Neuronal stem cell (in vitro differentiated cells): ENCODE data around the gene DGKB.

Experiments used
- DNase-seq: peaks from one replicate; pipeline ENCODE4 v3.0.0-alpha.2; 2013; ENCODE audit warnings: low spot score
- H2AFZ ChIP-seq: one replicate; pipeline ENCODE4 v1.6.1; 2013; ENCODE audit warnings: mild to moderate bottlenecking, low read length, inconsistent platforms
- H2AK5ac ChIP-seq: 2 replicates; pipeline ENCODE4 v1.6.1; 2013; ENCODE audit warnings: low read depth, mild to moderate bottlenecking, inconsistent platforms, low read length, moderate library complexity, mixed read lengths
- H2BK120ac ChIP-seq: 2 replicates; pipeline ENCODE4 v1.6.1; 2013; ENCODE audit warnings: low read depth, mild to moderate bottlenecking, inconsistent platforms, low read length, moderate library complexity, mixed read lengths
- H2BK12ac ChIP-seq: one replicate; pipeline ENCODE4 v1.6.1; 2013; ENCODE audit warnings: low read length, inconsistent platforms
- H2BK15ac ChIP-seq: 2 replicates; pipeline ENCODE4 v1.6.1; 2013; ENCODE audit warnings: mild to moderate bottlenecking, low read length, inconsistent platforms, mixed read lengths
- H2BK5ac ChIP-seq: one replicate; pipeline ENCODE4 v1.6.1; 2013; ENCODE audit warnings: inconsistent platforms, mild to moderate bottlenecking, low read length, moderate library complexity
- H3K14ac ChIP-seq: one replicate; pipeline ENCODE4 v1.6.1; 2013; ENCODE audit warnings: low read length, inconsistent platforms
- H3K18ac ChIP-seq: 2 replicates; pipeline ENCODE4 v1.6.1; 2013; ENCODE audit warnings: low read length, inconsistent platforms
- H3K23ac ChIP-seq: 2 replicates; pipeline ENCODE4 v1.6.1; 2013; ENCODE audit warnings: low read depth, mild to moderate bottlenecking, mixed read lengths, low read length, inconsistent platforms; ENCODE audit not compliant: poor library complexity
- H3K27ac ChIP-seq: replicated peaks from 3 replicates; pipeline ENCODE4 v1.5.1; 2013; ENCODE audit warnings: low read length, inconsistent platforms
- H3K27me3 ChIP-seq, 3 experiments: 2 replicates each; pipeline ENCODE4 v1.6.1; 2013; ENCODE audit warnings: low read length in 3 of 3, mild to moderate bottlenecking in 2 of 3, inconsistent platforms in 1 of 3, low read depth in 1 of 3, mixed read lengths in 1 of 3, moderate library complexity in 1 of 3; ENCODE audit not compliant: control insufficient read depth in 3 of 3, insufficient read depth in 3 of 3
- H3K36me3 ChIP-seq, 2 donors: replicated peaks in 1 of 2; 2 replicates each; pipeline ENCODE4 v1.6.1; 2013; ENCODE audit warnings: low read length in 2 of 2; ENCODE audit not compliant: control insufficient read depth in 2 of 2, insufficient read depth in 2 of 2
- H3K4ac ChIP-seq: 2 replicates; pipeline ENCODE4 v1.6.1; 2013; ENCODE audit warnings: inconsistent platforms, mild to moderate bottlenecking, low read length, moderate library complexity
- H3K4me1 ChIP-seq, 2 donors: 1 replicate in 1 of 2; 2 replicates in 1 of 2; pipeline ENCODE4 v1.6.1; 2013; ENCODE audit warnings: low read length in 2 of 2, low read depth in 1 of 2; ENCODE audit not compliant: control insufficient read depth in 2 of 2, insufficient read depth in 1 of 2
- H3K4me2 ChIP-seq: one replicate; pipeline ENCODE4 v1.6.1; 2013; ENCODE audit warnings: mild to moderate bottlenecking, low read length, inconsistent platforms; ENCODE audit not compliant: insufficient read depth, poor library complexity, severe bottlenecking
- H3K4me3 ChIP-seq, 2 donors: 2 replicates each; pipeline ENCODE4 v1.5.1; 2013; ENCODE audit warnings: low read length in 2 of 2, mild to moderate bottlenecking in 2 of 2, inconsistent platforms in 1 of 2, moderate library complexity in 1 of 2
- H3K79me1 ChIP-seq: one replicate; pipeline ENCODE4 v1.6.1; 2013; ENCODE audit warnings: low read depth, mild to moderate bottlenecking, inconsistent platforms, low read length, moderate library complexity
- H3K9ac ChIP-seq: one replicate; pipeline ENCODE4 v1.6.1; 2013; ENCODE audit warnings: mild to moderate bottlenecking, low read depth, low read length, inconsistent platforms; ENCODE audit not compliant: poor library complexity
- H3K9me3 ChIP-seq, 2 donors: replicated peaks in 1 of 2; 2 replicates each; pipeline versions ENCODE3 to v1.6.1; 2013; ENCODE audit warnings: low read length in 2 of 2, mild to moderate bottlenecking in 2 of 2, inconsistent platforms in 1 of 2, low read depth in 1 of 2, mixed read lengths in 1 of 2, moderate library complexity in 1 of 2; ENCODE audit not compliant: control insufficient read depth in 2 of 2, insufficient read depth in 1 of 2
- H4K8ac ChIP-seq: one replicate; pipeline ENCODE4 v1.6.1; 2013; ENCODE audit warnings: low read depth, mild to moderate bottlenecking, inconsistent platforms, low read length, moderate library complexity
- H4K91ac ChIP-seq: one replicate; pipeline ENCODE4 v1.6.1; 2013; ENCODE audit warnings: low read length, low read depth, mild to moderate bottlenecking, inconsistent platforms; ENCODE audit not compliant: poor library complexity
- WGBS, 2 donors: extraction: QIAGEN DNeasy Blood & Tissue Kit; methylation state at CpG; one replicate each; pipeline ENCODE4 v1.1.7; 2013; ENCODE audit warnings: missing lambda C conversion rate in 2 of 2, mixed read lengths in 1 of 2; ENCODE audit not compliant: insufficient read length in 2 of 2, insufficient replicate concordance in 1 of 2; ENCODE audit errors: extremely low coverage in 2 of 2; 5-methylcytosine and 5-hydroxymethylcytosine counted together

The DGKB gene

DNA sequence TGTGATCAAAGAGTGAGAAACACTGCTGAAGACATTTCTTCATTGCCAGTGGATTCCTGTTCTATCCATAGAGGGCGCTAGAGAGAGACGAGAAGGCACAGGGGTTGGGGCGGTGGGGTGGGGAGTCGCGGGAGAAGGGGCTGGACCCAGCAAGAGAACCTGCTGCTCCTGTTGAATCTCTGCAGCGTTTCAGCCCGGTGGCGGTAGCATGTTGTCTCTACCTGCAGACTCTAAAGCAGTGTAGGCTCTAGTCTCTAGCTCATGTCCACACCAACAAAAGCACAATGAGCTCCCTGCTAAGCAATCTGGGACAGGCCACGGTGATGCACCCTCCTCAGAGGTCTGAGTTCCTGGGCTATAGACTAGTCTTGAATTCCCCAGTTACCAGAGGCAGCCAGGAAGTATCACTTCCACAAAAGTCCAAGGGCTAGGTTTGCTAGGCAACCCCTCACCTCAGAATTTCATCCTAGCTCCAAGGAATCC lies 167.7 kb downstream of the DGKB start:
- H2BK5ac ChIP-seq = no peak overlapping the region
- H3K9ac ChIP-seq = no peak overlapping the region
- H3K23ac ChIP-seq = no peak overlapping the region
- peaks cover 0 to 5% of the 10 kb centered on the region in 2 donors for H3K9me3 ChIP-seq
- no peak overlapping the region for H3K27ac ChIP-seq
- WGBS, 2 donors = no CpG with 5 or more reads among the region's 9 CpGs
- H3K36me3 ChIP-seq = no peaks in the 10 kb centered on the region
- DNase-seq = peak; percentile 17
- H3K79me1 ChIP-seq = peaks cover 2% of the 10 kb centered on the region
- H2BK120ac ChIP-seq = no peak overlapping the region
- no peak overlapping the region for H2AK5ac ChIP-seq
- peak overlapping the region in 1 of 2 donors; percentile 46 for H3K4me3 ChIP-seq
- no peak overlapping the region for H2AFZ ChIP-seq
- no peak overlapping the region for H4K8ac ChIP-seq
- H4K91ac ChIP-seq = no peak overlapping the region
- H3K4me1 ChIP-seq = no peaks in the 10 kb centered on the region
- no peak overlapping the region for H3K4ac ChIP-seq
- no peak overlapping the region for H3K14ac ChIP-seq
- H2BK15ac ChIP-seq = no peak overlapping the region
- no peaks in the 10 kb centered on the region for H3K27me3 ChIP-seq
- peak overlapping the region; percentile 15 for H3K4me2 ChIP-seq
- no peak overlapping the region for H3K18ac ChIP-seq
- no peak overlapping the region for H2BK12ac ChIP-seq

DNA sequence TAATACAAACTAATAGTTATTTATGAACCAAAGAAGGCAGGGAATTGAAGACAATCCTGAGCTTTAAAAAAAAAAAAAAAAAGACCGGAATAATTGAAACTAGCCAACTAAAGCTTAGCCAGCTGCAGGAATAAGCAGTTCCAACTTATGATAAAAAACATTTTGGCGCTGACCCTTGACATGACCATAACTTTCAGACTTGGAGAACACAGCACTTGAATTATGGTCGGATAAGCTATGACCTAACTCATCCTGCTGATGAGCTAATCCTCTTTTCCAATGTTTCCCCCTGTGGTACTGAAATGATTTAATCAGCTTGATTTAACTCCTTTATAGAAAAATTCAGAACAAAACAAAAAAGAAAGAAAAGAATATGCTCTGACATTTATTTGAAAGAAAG lies 181.8 kb downstream of the DGKB start:
- Histone ChIP-seq H4K91ac (no peak overlapping the region), H3K23ac (no peak overlapping the region), H3K36me3 (no peaks in the 10 kb centered on the region), H3K4ac (no peak overlapping the region), H2BK12ac (no peak overlapping the region), H3K4me2 (no peak overlapping the region), H3K14ac (no peak overlapping the region), H2BK5ac (no peak overlapping the region), H3K27ac (no peak overlapping the region), H3K9ac (no peak overlapping the region), H2AFZ (no peak overlapping the region), H3K27me3 (no peaks in the 10 kb centered on the region), H2AK5ac (no peak overlapping the region), H3K79me1 (no peaks in the 10 kb centered on the region), H2BK15ac (no peak overlapping the region), H3K18ac (no peak overlapping the region), H4K8ac (no peak overlapping the region), H3K4me3 (no peak overlapping the region), H3K9me3 (no peaks in the 10 kb centered on the region), H2BK120ac (no peak overlapping the region), H3K4me1 (no peaks in the 10 kb centered on the region)
- DNase-seq = no peak
- no CpG with 5 or more reads among the region's 3 CpGs for WGBS, 2 donors

DNA sequence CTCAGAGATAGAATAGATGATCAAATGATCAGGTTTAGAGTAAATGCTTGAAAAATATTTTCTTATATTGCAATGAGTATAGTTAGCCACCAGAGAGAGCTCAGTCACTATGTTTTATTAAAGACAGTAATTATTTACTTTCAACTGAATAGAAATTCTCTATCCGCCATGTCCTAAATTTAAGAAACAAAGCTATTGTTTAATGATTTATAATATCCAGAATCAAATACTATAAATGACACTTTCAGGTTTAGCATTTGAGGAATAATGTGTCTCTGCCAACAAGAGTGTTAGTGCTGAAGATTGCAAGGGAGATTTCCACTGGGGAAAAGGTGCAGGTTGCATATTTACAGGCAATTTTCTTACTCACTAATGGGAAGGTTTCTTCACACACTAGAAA lies 184.7 kb downstream of the DGKB start:
- no CpG with 5 or more reads among the region's 1 CpG for WGBS, 2 donors
- no peak for DNase-seq

DNA sequence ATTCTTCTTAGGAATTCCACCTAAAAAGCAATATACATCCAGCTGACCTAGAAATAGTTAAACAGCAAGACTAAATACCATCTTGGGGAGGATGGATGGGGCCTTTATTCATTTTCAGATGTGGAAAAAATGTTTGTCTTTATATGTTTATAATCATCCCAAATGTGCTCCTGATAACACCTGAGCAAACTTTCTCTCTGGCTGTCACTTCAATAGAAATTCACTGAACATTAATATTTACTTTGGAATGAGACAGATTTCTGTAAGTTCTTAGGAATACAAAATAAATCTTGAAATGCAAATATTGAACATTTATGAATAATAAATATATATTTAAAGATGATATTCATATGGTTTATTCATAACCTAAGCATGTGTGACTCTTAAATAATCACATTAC lies 185.4 kb downstream of the DGKB start:
- H3K4ac ChIP-seq = no peak overlapping the region
- H3K23ac ChIP-seq = no peak overlapping the region
- no peak overlapping the region for H2AFZ ChIP-seq
- no peak overlapping the region for H3K27ac ChIP-seq
- no peak for DNase-seq
- H2BK12ac ChIP-seq = no peak overlapping the region
- no peak overlapping the region for H2BK15ac ChIP-seq
- no peak overlapping the region for H3K14ac ChIP-seq
- H3K4me2 ChIP-seq = no peak overlapping the region
- no peak overlapping the region for H3K9ac ChIP-seq
- H3K27me3 ChIP-seq = no peaks in the 10 kb centered on the region
- no peaks in the 10 kb centered on the region for H3K79me1 ChIP-seq
- no peak overlapping the region for H4K91ac ChIP-seq
- H3K4me3 ChIP-seq = no peak overlapping the region
- no peak overlapping the region for H2BK5ac ChIP-seq
- H2AK5ac ChIP-seq = no peak overlapping the region
- H3K36me3 ChIP-seq = no peaks in the 10 kb centered on the region
- H2BK120ac ChIP-seq = no peak overlapping the region
- no peak overlapping the region for H4K8ac ChIP-seq
- H3K18ac ChIP-seq = no peak overlapping the region
- no peaks in the 10 kb centered on the region for H3K9me3 ChIP-seq
- no peaks in the 10 kb centered on the region for H3K4me1 ChIP-seq

More for the DNA sequence above, 184.7 kb downstream of the DGKB start:
- Histone ChIP-seq H2BK5ac (no peak overlapping the region), H4K8ac (no peak overlapping the region), H3K27me3 (no peaks in the 10 kb centered on the region), H3K23ac (no peak overlapping the region), H3K9ac (no peak overlapping the region), H3K36me3 (no peaks in the 10 kb centered on the region), H3K4ac (no peak overlapping the region), H2BK15ac (no peak overlapping the region), H3K27ac (no peak overlapping the region), H4K91ac (no peak overlapping the region), H2BK120ac (no peak overlapping the region), H3K4me3 (no peak overlapping the region), H2AK5ac (no peak overlapping the region), H2BK12ac (no peak overlapping the region), H3K4me2 (no peak overlapping the region), H3K14ac (no peak overlapping the region), H3K4me1 (no peaks in the 10 kb centered on the region), H3K18ac (no peak overlapping the region), H3K79me1 (no peaks in the 10 kb centered on the region), H2AFZ (no peak overlapping the region), H3K9me3 (no peaks in the 10 kb centered on the region)
